Esophagus squamous epithelium (tissue), 4 donors: Measurements from ENCODE around the gene TEX35.

Source experiments
- POLR2A ChIP-seq, 4 donors: fragments of 450-650 bp; IDR thresholded peaks; one replicate each; pipeline ENCODE4 v1.6.1; 2017; ENCODE audit warnings: antibody characterized with exemption in 4 of 4, mild to moderate bottlenecking in 4 of 4, moderate library complexity in 3 of 4
- TF ChIP-seq, protein P1 (sequence below), 6 experiments: fragments of 450-650 bp in 4 of 6; fragments of 200-600 bp in 2 of 6; sonication (generic) in 2 of 6; IDR thresholded peaks; one replicate each; pipeline ENCODE4 v1.5.1; 2016 to 2019; ENCODE audit warnings: antibody characterized with exemption in 6 of 6, mild to moderate bottlenecking in 4 of 6, moderate library complexity in 4 of 6

DNA sequence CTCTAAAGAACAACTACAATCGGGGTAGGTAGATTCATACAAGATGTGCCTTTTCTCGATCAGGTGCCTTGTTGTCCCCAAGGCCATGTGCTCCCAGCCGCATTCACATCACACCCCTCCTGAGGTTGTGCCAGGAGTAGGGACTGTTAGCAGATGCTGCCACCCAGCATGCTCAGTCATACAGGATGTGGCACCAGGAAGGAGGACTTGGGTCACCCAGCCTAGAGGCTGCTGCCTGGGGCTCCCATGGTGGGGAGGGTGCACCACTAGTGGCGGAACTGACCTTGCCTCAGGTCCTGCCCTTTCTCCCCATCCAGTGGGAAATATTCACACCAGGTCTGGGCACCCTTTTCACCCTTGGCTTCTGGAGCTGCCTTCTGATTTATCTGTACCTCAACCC, 8.3 kb downstream of the TEX35 start:
- TF ChIP-seq POLR2A (IDR thresholded peaks at IDR 0.05), result no peak
- TF ChIP-seq, protein P1, sequence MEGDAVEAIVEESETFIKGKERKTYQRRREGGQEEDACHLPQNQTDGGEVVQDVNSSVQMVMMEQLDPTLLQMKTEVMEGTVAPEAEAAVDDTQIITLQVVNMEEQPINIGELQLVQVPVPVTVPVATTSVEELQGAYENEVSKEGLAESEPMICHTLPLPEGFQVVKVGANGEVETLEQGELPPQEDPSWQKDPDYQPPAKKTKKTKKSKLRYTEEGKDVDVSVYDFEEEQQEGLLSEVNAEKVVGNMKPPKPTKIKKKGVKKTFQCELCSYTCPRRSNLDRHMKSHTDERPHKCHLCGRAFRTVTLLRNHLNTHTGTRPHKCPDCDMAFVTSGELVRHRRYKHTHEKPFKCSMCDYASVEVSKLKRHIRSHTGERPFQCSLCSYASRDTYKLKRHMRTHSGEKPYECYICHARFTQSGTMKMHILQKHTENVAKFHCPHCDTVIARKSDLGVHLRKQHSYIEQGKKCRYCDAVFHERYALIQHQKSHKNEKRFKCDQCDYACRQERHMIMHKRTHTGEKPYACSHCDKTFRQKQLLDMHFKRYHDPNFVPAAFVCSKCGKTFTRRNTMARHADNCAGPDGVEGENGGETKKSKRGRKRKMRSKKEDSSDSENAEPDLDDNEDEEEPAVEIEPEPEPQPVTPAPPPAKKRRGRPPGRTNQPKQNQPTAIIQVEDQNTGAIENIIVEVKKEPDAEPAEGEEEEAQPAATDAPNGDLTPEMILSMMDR (IDR thresholded peaks at IDR 0.05), result no peak
